AG09319 (cell line): ENCODE data around the gene VSIG8.
"Not testable (repeated sequence)": the region's sequence is repeated elsewhere in the genome, so short reads cannot be mapped to it uniquely, and the experiment has no call there.

Source experiments
- DNase-seq: peaks from one replicate; pipeline ENCODE4 v3.0.0-alpha.2; 2010; ENCODE audit warnings: low read depth; ENCODE audit errors: extremely low read depth
- TF ChIP-seq, protein P1 (sequence below): IDR thresholded peaks from 2 replicates; pipeline ENCODE4 v1.5.1; 2011; ENCODE audit warnings: low read depth, mild to moderate bottlenecking, inconsistent platforms, low read length, moderate library complexity

VSIG8 gene

GRCh38 chr1:159900086-159900680 is 37.7 kb upstream of the VSIG8 start, which contains the start of gene CFAP45:
TSS of gene CFAP45 (minus strand) at chr1:159900165. CDS start at chr1:159900098, 67 bp downstream.
- no peak for DNase-seq
- TF ChIP-seq, protein P1, sequence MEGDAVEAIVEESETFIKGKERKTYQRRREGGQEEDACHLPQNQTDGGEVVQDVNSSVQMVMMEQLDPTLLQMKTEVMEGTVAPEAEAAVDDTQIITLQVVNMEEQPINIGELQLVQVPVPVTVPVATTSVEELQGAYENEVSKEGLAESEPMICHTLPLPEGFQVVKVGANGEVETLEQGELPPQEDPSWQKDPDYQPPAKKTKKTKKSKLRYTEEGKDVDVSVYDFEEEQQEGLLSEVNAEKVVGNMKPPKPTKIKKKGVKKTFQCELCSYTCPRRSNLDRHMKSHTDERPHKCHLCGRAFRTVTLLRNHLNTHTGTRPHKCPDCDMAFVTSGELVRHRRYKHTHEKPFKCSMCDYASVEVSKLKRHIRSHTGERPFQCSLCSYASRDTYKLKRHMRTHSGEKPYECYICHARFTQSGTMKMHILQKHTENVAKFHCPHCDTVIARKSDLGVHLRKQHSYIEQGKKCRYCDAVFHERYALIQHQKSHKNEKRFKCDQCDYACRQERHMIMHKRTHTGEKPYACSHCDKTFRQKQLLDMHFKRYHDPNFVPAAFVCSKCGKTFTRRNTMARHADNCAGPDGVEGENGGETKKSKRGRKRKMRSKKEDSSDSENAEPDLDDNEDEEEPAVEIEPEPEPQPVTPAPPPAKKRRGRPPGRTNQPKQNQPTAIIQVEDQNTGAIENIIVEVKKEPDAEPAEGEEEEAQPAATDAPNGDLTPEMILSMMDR = no peak

GRCh38 chr1:159899634-159900033 is 37.2 kb upstream of the VSIG8 start:
- not testable (repeated sequence) for DNase-seq

DNA sequence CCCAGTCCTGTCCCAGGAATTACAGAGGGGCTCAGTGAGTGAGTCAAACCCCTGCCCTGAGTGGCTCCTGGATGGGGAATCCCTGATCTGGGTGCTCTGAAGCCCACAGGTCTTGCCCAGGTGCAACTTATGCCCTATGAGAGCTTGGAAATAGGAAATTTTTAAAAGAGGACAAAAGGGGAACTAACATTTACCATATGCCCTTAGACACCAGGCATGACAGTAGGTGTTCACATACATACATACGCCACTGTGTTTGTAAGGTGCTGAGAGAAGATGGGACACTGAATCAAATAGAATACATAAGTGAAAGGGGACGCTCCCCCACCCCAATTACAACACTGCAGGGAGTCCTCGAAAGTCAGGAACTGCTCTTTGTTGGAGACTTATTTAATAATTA is 36.1 kb upstream of the VSIG8 start:
- no peak for DNase-seq
- TF ChIP-seq, protein P1 = no peak

DNA sequence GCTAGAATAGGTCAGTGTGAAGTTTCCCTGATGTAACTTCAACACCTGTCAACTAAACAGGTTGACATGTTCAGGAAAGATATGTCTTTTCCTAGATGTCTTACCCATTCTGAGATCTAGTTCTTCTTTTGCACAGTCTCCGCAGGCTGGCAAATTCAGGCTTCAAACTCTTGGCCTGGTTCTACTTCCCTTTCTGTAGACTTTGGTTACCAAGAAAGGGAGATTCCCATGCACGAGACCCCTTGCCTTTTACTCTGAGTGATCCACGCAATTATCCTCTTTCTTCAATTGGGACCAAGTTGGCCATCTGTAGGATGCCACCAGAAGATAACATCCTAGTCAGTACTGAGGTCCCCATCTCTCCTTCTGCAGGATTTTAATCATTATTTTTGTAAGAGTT is 35.5 kb upstream of the VSIG8 start:
- no peak for DNase-seq
- TF ChIP-seq, protein P1 = no peak

DNA sequence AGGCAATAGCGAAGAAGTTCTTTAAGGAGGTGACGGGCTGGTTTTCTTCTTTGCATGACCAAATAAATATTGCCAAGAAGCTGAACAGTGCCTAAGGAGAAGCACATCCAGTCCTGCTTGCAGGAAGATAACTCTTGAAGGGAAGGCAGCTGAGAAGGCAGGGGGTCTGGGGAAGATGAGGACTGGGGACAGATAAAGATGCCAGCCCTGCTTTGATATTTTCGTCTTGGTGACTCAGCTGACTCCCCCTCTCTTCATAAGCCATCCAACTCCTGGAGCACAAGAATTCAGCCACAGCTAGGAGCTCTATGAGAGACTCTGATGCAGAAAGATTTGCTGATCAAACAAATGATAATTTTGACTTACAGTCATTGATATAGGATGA is 34.1 kb upstream of the VSIG8 start:
- no peak for DNase-seq
- TF ChIP-seq, protein P1 = no peak

GRCh38 chr1:159895836-159896545 is 33.5 kb upstream of the VSIG8 start:
- TF ChIP-seq, protein P1 = no peak
- no peak for DNase-seq

DNA sequence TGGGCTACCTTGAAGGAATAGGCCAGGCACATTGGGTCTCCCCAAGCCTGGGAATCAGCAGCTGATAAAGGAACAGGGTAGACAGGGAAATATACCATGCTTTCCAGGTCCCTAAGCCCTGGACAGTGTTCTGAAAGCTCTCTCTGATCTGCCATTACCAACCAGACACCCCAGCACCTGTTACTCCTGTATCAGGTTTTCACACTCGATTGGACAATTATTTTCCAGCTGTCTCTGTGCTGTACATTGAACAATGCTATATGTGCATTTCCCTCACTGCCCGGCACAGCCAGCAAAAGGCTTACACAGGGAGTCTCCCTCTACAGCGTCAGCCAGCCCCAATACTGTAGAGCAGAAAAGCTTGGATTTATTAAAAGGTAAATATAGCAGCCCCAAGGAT is 32.8 kb upstream of the VSIG8 start:
- TF ChIP-seq, protein P1 = no peak
- DNase-seq = no peak
